ENCODE results near the gene YLPM1. TPM values are rescaled to one million over a fixed set of nuclear protein-coding genes. Genes with fewer than 3 reads are reported as not detected.

YLPM1 gene
- total RNA-seq, 1 experiment from 2014 or later = 17.1 TPM

- DNase-seq (ENCODE audit: low read depth) = no peak
Measured at GRCh38 chr14:74871819-74872218, 108.7 kb downstream of the YLPM1 start.

GRCh38 chr14:74875204-74875603 lies 112.1 kb downstream of the YLPM1 start:
- DNase-seq (ENCODE audit: low read depth) = no peak

GRCh38 chr14:74875941-74876913 lies 113.1 kb downstream of the YLPM1 start, which contains the start of gene PROX2:
Gene PROX2 (minus strand): TSS chr14:74876145. CDS start chr14:74863834, 12,311 bp downstream.
- DNase-seq (ENCODE audit: low read depth) = no peak

- no peak for DNase-seq (ENCODE audit: low read depth)
Measured at GRCh38 chr14:74879427-74880182, 116.5 kb downstream of the YLPM1 start.

- peak; percentile 84 for DNase-seq (ENCODE audit: low read depth)
Measured at GRCh38 chr14:74881431-74882102, 118.5 kb downstream of the YLPM1 start, which contains the start of gene DLST. Gene DLST (plus strand): TSS chr14:74881916. CDS start chr14:74881954, 38 bp downstream.

- peak; percentile 42 for DNase-seq (ENCODE audit: low read depth)
Measured at GRCh38 chr14:74882103-74882920, 119.2 kb downstream of the YLPM1 start.

Other genes with a start within 250 kb of the YLPM1 start
- gene LTBP2, start 151.1 kb upstream of the YLPM1 start, total RNA-seq (2014; rRNA removed; shearing (Covaris generic)) = 22.8 and 26.0 TPM in 2 replicates
- 17.4 and 24.0 TPM in 2 replicates for gene AREL1, start 50.2 kb upstream of the YLPM1 start, total RNA-seq (2014; rRNA removed; shearing (Covaris generic))
- gene FCF1, start 50.2 kb upstream of the YLPM1 start, total RNA-seq (2014; rRNA removed; shearing (Covaris generic)) = 28.5 and 29.9 TPM in 2 replicates
- gene PROX2, start 112.8 kb downstream of the YLPM1 start, total RNA-seq (2014; rRNA removed; shearing (Covaris generic)) = not detected in 2 replicates
- gene DLST, start 118.6 kb downstream of the YLPM1 start, total RNA-seq (2014; rRNA removed; shearing (Covaris generic)) = 38.2 and 45.3 TPM in 2 replicates
- gene RPS6KL1, start 159.9 kb downstream of the YLPM1 start, total RNA-seq (2014; rRNA removed; shearing (Covaris generic)) = 2.0 and 3.6 TPM in 2 replicates
- 0.36 and 0.98 TPM in 2 replicates for gene PGF, start 192.3 kb downstream of the YLPM1 start, total RNA-seq (2014; rRNA removed; shearing (Covaris generic))
- gene EIF2B2, start 239.6 kb downstream of the YLPM1 start, total RNA-seq (2014; rRNA removed; shearing (Covaris generic)) = 50.3 and 58.6 TPM in 2 replicates